ENCODE measurements around the gene ZNF175.

- TF ChIP-seq CTCF (IDR thresholded peaks at IDR 0.05; ENCODE audit: low read depth, low read length, poor library complexity, severe bottlenecking) = no peak
- TF ChIP-seq EZH2phosphoT487 (IDR thresholded peaks at IDR 0.05; ENCODE audit: borderline replicate concordance, low read length) = no peak
These were observed 5.8 kb downstream of the ZNF175 start for GRCh38 chr19:51576850-51577249.
